HUES64 (cell line): ENCODE measurements around the gene ACSF3.
A peak's percentile ranks its signal among the peaks of the same experiment; 100 is the strongest.
"Not testable (repeated sequence)": the region's sequence is repeated elsewhere in the genome, so short reads cannot be mapped to it uniquely, and the experiment has no call there.

Experiments
- H3K27ac ChIP-seq: 2 replicates; pipeline ENCODE4 v1.7.0; 2013; ENCODE audit warnings: low read depth, low read length, inconsistent platforms
- H3K27me3 ChIP-seq: 2 replicates; pipeline ENCODE4 v1.6.1; 2013; ENCODE audit warnings: mild to moderate bottlenecking, low read length; ENCODE audit not compliant: insufficient read depth
- H3K36me3 ChIP-seq: 2 replicates; pipeline ENCODE4 v1.6.1; 2013; ENCODE audit warnings: mild to moderate bottlenecking, low read length; ENCODE audit not compliant: insufficient read depth
- H3K4me1 ChIP-seq: 2 replicates; pipeline ENCODE4 v1.6.1; 2013; ENCODE audit warnings: mild to moderate bottlenecking, low read length, moderate library complexity; ENCODE audit not compliant: insufficient read depth
- H3K4me3 ChIP-seq: 2 replicates; pipeline ENCODE4 v1.5.1; 2013; ENCODE audit warnings: mild to moderate bottlenecking, low read length, moderate library complexity
- H3K9ac ChIP-seq: 2 replicates; pipeline ENCODE4 v1.6.1; 2013; ENCODE audit warnings: mild to moderate bottlenecking, low read depth, low read length
- H3K9me3 ChIP-seq: 2 replicates; pipeline ENCODE4 v1.6.1; 2013; ENCODE audit warnings: low read depth, low read length; ENCODE audit not compliant: insufficient read depth
- WGBS: fragments of 150-250, 120-280 bp; methylation state at CpG from one replicate; pipeline ENCODE4 v1.1.7; 2013; ENCODE audit warnings: missing lambda C conversion rate; 5-methylcytosine and 5-hydroxymethylcytosine counted together

The ACSF3 gene

GRCh38 chr16:89192186-89192955, 98.7 kb downstream of the ACSF3 start:
- H3K9ac ChIP-seq = peak overlapping the region; percentile 58; the same call in 1 of the 2 replicates
- WGBS = 2% methylated on average over 63 of the region's 63 CpGs
- H3K27me3 ChIP-seq = peaks cover 22% of the 10 kb centered on the region
- H3K9me3 ChIP-seq, H3K4me1 ChIP-seq, H3K27ac ChIP-seq, H3K36me3 ChIP-seq: not testable (repeated sequence)
- peak overlapping the region; percentile 63 for H3K4me3 ChIP-seq

- Histone ChIP-seq H3K4me3 (peak overlapping the region; percentile 26), H3K36me3 (no peaks in the 10 kb centered on the region), H3K9ac (no peak overlapping the region), H3K4me1 (no peaks in the 10 kb centered on the region), H3K9me3 (no peaks in the 10 kb centered on the region), H3K27ac (no peak overlapping the region), H3K27me3 (peaks cover 22% of the 10 kb centered on the region)
- 10% methylated on average over 33 of the region's 39 CpGs for WGBS
Measured at GRCh38 chr16:89192956-89193575, 99.4 kb downstream of the ACSF3 start.

- no peaks in the 10 kb centered on the region for H3K4me1 ChIP-seq
- H3K9me3 ChIP-seq = no peaks in the 10 kb centered on the region
- no peaks in the 10 kb centered on the region for H3K36me3 ChIP-seq
- peaks cover 25% of the 10 kb centered on the region for H3K27me3 ChIP-seq
- no peak overlapping the region for H3K27ac ChIP-seq
- peak overlapping the region; percentile 26 for H3K4me3 ChIP-seq
- WGBS = 88% methylated on average over 38 of the region's 38 CpGs
- no peak overlapping the region for H3K9ac ChIP-seq
Measured at GRCh38 chr16:89193576-89194293, 100.1 kb downstream of the ACSF3 start.

- Histone ChIP-seq H3K27ac (no peak overlapping the region), H3K4me1 (no peaks in the 10 kb centered on the region), H3K9ac (no peak overlapping the region), H3K4me3 (no peak overlapping the region), H3K9me3 (no peaks in the 10 kb centered on the region), H3K36me3 (no peaks in the 10 kb centered on the region), H3K27me3 (peaks cover 34% of the 10 kb centered on the region)
- WGBS = 92% methylated on average over 45 of the region's 45 CpGs
Measured at GRCh38 chr16:89194340-89195311, 101.0 kb downstream of the ACSF3 start.

- H3K36me3 ChIP-seq = no peaks in the 10 kb centered on the region
- H3K4me3 ChIP-seq = no peak overlapping the region
- H3K9me3 ChIP-seq = no peaks in the 10 kb centered on the region
- H3K4me1 ChIP-seq = peaks cover 2% of the 10 kb centered on the region; the same call in 1 of the 2 replicates
- peaks cover 43% of the 10 kb centered on the region for H3K27me3 ChIP-seq
- no peak overlapping the region for H3K27ac ChIP-seq
- WGBS = 89% methylated on average over 20 of the region's 21 CpGs
- H3K9ac ChIP-seq = no peak overlapping the region
Measured at GRCh38 chr16:89195521-89196171, 102.0 kb downstream of the ACSF3 start.

- Histone ChIP-seq H3K9me3 (no peaks in the 10 kb centered on the region), H3K36me3 (no peaks in the 10 kb centered on the region), H3K27me3 (peaks cover 42% of the 10 kb centered on the region), H3K27ac (no peak overlapping the region), H3K9ac (no peak overlapping the region), H3K4me1 (peaks cover 3% of the 10 kb centered on the region; the same call in 1 of the 2 replicates), H3K4me3 (no peak overlapping the region)
- 93% methylated on average over 13 of the region's 13 CpGs for WGBS
Measured at GRCh38 chr16:89197033-89197632, 103.5 kb downstream of the ACSF3 start.

- Histone ChIP-seq H3K36me3 (no peaks in the 10 kb centered on the region), H3K4me1 (peaks cover 3% of the 10 kb centered on the region; the same call in 1 of the 2 replicates), H3K9me3 (no peaks in the 10 kb centered on the region; the same call in 1 of the 2 replicates), H3K27me3 (peaks cover 47% of the 10 kb centered on the region), H3K9ac (no peak overlapping the region), H3K27ac (no peak overlapping the region), H3K4me3 (no peak overlapping the region)
- 87% methylated on average over 26 of the region's 26 CpGs for WGBS
Measured at GRCh38 chr16:89197633-89198416, 104.2 kb downstream of the ACSF3 start.

GRCh38 chr16:89198417-89199240, 105.0 kb downstream of the ACSF3 start:
- WGBS = 92% methylated on average over 28 of the region's 28 CpGs
- peaks cover 53% of the 10 kb centered on the region for H3K27me3 ChIP-seq

More at GRCh38 chr16:89198417-89199240, 105.0 kb downstream of the ACSF3 start:
- H3K27ac ChIP-seq = no peak overlapping the region
- no peak overlapping the region for H3K4me3 ChIP-seq
- H3K4me1 ChIP-seq = peaks cover 3% of the 10 kb centered on the region; the same call in 1 of the 2 replicates
- H3K36me3 ChIP-seq = no peaks in the 10 kb centered on the region
- no peaks in the 10 kb centered on the region; the same call in 1 of the 2 replicates for H3K9me3 ChIP-seq
- no peak overlapping the region for H3K9ac ChIP-seq
